ENCODE data around the gene TENM4. TPM values are rescaled to one million over a fixed set of nuclear protein-coding genes. Genes with fewer than 3 reads are reported as not detected.

TENM4 gene
- total RNA-seq, 1 donor from 2014 or later: 5.1 TPM

DNA sequence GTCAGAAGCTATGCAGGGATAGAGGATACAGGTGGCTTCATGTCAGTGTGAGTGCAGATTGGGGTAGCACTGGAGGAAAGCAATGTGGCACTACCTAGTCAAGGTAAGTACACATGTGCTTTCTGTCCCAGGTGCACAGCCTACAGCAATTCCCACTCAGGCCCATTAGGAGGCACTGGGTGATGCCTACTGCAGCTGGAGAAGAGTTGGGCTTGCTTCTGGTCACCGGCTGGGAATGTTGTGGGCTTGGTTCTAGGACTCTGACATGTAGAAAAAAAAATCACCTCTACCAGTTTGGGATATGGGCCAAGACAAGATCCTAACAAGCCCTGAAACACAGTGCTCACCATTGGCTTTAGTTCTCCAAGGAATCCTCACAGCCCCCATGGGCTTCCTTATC is 69.7 kb downstream of the TENM4 start:
- H3K27me3 ChIP-seq: no peaks in the 10 kb centered on the region
- no peak overlapping the region for H3K27ac Mint-ChIP-seq
- H3K9me3 ChIP-seq (ENCODE audit: low read depth): no peaks in the 10 kb centered on the region
- H3K4me1 Mint-ChIP-seq: peaks cover 23% of the 10 kb centered on the region
- H3F3A ChIP-seq (ENCODE audit: low read depth): peaks cover 15% of the 10 kb centered on the region
- peaks cover 2% of the 10 kb centered on the region for H3K36me3 Mint-ChIP-seq
- H2AFZ ChIP-seq (replicated peaks): no peak overlapping the region
- DNase-seq (ENCODE audit: low spot score): no peak
- peaks cover 2% of the 10 kb centered on the region for H3K27me3 Mint-ChIP-seq (ENCODE audit: insufficient read depth, low read depth)
- H3K27ac ChIP-seq: no peak overlapping the region
- no peaks in the 10 kb centered on the region for H3K9me3 Mint-ChIP-seq
- H3K4me1 ChIP-seq: peaks cover 22% of the 10 kb centered on the region
- H3K36me3 ChIP-seq: no peaks in the 10 kb centered on the region
- H3K4me3 Mint-ChIP-seq: no peak overlapping the region
- H4K20me1 ChIP-seq (ENCODE audit: low read depth): peaks cover 14% of the 10 kb centered on the region
- TF ChIP-seq EZH2 (IDR thresholded peaks at IDR 0.05) (no peak), EZH2phosphoT487 (IDR thresholded peaks at IDR 0.05) (no peak)
- TF ChIP-seq, protein P1, sequence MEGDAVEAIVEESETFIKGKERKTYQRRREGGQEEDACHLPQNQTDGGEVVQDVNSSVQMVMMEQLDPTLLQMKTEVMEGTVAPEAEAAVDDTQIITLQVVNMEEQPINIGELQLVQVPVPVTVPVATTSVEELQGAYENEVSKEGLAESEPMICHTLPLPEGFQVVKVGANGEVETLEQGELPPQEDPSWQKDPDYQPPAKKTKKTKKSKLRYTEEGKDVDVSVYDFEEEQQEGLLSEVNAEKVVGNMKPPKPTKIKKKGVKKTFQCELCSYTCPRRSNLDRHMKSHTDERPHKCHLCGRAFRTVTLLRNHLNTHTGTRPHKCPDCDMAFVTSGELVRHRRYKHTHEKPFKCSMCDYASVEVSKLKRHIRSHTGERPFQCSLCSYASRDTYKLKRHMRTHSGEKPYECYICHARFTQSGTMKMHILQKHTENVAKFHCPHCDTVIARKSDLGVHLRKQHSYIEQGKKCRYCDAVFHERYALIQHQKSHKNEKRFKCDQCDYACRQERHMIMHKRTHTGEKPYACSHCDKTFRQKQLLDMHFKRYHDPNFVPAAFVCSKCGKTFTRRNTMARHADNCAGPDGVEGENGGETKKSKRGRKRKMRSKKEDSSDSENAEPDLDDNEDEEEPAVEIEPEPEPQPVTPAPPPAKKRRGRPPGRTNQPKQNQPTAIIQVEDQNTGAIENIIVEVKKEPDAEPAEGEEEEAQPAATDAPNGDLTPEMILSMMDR (IDR thresholded peaks at IDR 0.05): no peak
- H3K9ac ChIP-seq: no peak overlapping the region
- H3K4me2 ChIP-seq: no peak overlapping the region
- H3K79me2 ChIP-seq (ENCODE audit: low read depth): no peaks in the 10 kb centered on the region
- no peak overlapping the region for H3K4me3 ChIP-seq

DNA sequence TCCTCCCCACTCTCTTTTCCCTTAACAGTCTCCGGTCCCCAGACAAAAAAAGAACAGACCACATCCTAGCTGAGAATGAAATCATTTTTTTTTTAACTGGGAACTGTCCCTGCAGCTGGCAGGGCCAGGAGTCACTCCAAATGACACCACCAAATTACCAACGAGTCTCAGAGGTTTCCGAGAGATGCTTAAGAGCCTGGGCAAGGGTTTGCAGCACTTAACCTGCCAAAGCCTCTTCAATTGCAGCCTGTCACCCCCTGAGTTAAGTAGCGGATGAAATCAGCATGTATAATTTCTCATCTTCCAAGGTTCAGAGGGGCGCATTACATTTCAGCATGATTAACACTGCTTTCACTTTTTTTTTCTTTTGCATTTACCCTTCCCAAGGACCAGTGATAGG is 71.8 kb downstream of the TENM4 start:
- Histone ChIP-seq H3K27ac (no peak overlapping the region), H3K27me3 (no peaks in the 10 kb centered on the region), H3K79me2 (ENCODE audit: low read depth) (no peaks in the 10 kb centered on the region), H3K4me1 (peaks cover 11% of the 10 kb centered on the region), H2AFZ (replicated peaks) (no peak overlapping the region), H3K36me3 (no peaks in the 10 kb centered on the region), H3K9ac (no peak overlapping the region), H4K20me1 (ENCODE audit: low read depth) (no peaks in the 10 kb centered on the region), H3K9me3 (ENCODE audit: low read depth) (no peaks in the 10 kb centered on the region), H3F3A (ENCODE audit: low read depth) (no peaks in the 10 kb centered on the region), H3K4me2 (no peak overlapping the region), H3K4me3 (no peak overlapping the region)
- H3K36me3 Mint-ChIP-seq: peaks cover 2% of the 10 kb centered on the region
- H3K4me3 Mint-ChIP-seq: no peak overlapping the region
- no peaks in the 10 kb centered on the region for H3K9me3 Mint-ChIP-seq
- H3K4me1 Mint-ChIP-seq: peaks cover 16% of the 10 kb centered on the region
- peaks cover 2% of the 10 kb centered on the region for H3K27me3 Mint-ChIP-seq (ENCODE audit: insufficient read depth, low read depth)
- DNase-seq (ENCODE audit: low spot score): no peak
- no peak overlapping the region for H3K27ac Mint-ChIP-seq
- TF ChIP-seq, protein P1 (IDR thresholded peaks at IDR 0.05): no peak
- TF ChIP-seq EZH2 (IDR thresholded peaks at IDR 0.05): no peak
- no peak for TF ChIP-seq EZH2phosphoT487 (IDR thresholded peaks at IDR 0.05)

DNA sequence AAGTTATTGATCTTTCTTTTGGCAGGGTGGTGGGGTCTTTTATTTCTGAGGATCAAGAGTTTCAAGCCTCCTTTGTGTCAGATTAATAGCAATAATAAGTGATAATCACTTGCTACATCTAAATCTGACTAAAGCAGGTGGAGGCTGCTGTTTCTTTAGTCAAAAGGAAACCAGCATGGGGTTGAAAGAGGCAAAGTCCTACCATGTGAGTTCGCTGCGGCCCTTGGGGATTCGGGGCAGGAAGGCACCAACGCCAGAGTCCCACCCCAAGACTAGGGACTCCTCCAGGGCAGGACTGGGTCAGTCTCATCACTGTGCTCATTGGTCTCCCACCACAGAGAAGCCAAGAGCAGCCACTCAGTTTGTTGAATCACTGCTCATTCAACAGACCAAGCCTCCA is 73.0 kb downstream of the TENM4 start:
- H3K4me3 Mint-ChIP-seq: no peak overlapping the region
- TF ChIP-seq EZH2phosphoT487 (IDR thresholded peaks at IDR 0.05): no peak
- TF ChIP-seq, protein P1 (IDR thresholded peaks at IDR 0.05): no peak
- no peak for TF ChIP-seq EZH2 (IDR thresholded peaks at IDR 0.05)

More for the DNA sequence above, 73.0 kb downstream of the TENM4 start:
- DNase-seq (ENCODE audit: low spot score): no peak
- Histone ChIP-seq H3K9ac (no peak overlapping the region), H3F3A (ENCODE audit: low read depth) (no peaks in the 10 kb centered on the region), H3K27me3 (no peaks in the 10 kb centered on the region), H4K20me1 (ENCODE audit: low read depth) (no peaks in the 10 kb centered on the region), H3K27ac (no peak overlapping the region), H3K4me2 (no peak overlapping the region), H3K9me3 (ENCODE audit: low read depth) (no peaks in the 10 kb centered on the region), H3K4me1 (peaks cover 11% of the 10 kb centered on the region), H3K36me3 (no peaks in the 10 kb centered on the region), H3K79me2 (ENCODE audit: low read depth) (no peaks in the 10 kb centered on the region), H2AFZ (replicated peaks) (no peak overlapping the region), H3K4me3 (no peak overlapping the region)
- Mint-ChIP-seq H3K27ac (no peak overlapping the region), H3K36me3 (no peaks in the 10 kb centered on the region), H3K9me3 (no peaks in the 10 kb centered on the region), H3K27me3 (ENCODE audit: insufficient read depth, low read depth) (peaks cover 2% of the 10 kb centered on the region), H3K4me1 (peaks cover 16% of the 10 kb centered on the region)

Data from neural progenitor cell (in vitro differentiated cells).